ENCODE data around the gene TARDBP. TPM values are rescaled to one million over a fixed set of nuclear protein-coding genes. Genes with fewer than 3 reads are reported as not detected.

Gene TARDBP
- total and polyA plus RNA-seq, 2 experiments from 2014 or later = 102 to 213 TPM

DNA sequence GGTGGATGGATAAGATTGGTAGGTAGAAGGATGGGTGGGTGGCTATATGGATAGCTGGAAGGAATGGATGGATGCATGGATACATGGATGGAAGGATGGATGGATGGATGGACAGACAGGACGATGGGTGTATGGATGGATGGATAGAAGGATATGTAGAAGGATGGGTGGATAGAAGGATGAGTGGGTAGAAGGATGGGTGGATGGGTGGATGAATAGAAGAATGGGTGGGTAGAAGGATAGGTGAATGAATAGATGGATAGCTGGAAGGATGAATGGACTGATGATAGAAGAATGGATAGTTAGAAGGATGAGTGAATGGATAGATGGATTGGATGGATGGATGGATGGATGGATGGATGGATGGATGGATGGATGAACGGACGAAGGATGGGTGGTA lies 29.6 kb downstream of the TARDBP start:
- TF ChIP-seq, protein P1, sequence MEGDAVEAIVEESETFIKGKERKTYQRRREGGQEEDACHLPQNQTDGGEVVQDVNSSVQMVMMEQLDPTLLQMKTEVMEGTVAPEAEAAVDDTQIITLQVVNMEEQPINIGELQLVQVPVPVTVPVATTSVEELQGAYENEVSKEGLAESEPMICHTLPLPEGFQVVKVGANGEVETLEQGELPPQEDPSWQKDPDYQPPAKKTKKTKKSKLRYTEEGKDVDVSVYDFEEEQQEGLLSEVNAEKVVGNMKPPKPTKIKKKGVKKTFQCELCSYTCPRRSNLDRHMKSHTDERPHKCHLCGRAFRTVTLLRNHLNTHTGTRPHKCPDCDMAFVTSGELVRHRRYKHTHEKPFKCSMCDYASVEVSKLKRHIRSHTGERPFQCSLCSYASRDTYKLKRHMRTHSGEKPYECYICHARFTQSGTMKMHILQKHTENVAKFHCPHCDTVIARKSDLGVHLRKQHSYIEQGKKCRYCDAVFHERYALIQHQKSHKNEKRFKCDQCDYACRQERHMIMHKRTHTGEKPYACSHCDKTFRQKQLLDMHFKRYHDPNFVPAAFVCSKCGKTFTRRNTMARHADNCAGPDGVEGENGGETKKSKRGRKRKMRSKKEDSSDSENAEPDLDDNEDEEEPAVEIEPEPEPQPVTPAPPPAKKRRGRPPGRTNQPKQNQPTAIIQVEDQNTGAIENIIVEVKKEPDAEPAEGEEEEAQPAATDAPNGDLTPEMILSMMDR (IDR thresholded peaks at IDR 0.05; ENCODE audit: low read depth, low read length) = no peak
- H3K27me3 ChIP-seq = peaks cover 3% of the 10 kb centered on the region
- H3K4me3 ChIP-seq = no peak overlapping the region
- H3K36me3 ChIP-seq = no peaks in the 10 kb centered on the region
- H3K27ac ChIP-seq = no peak overlapping the region
- no peaks in the 10 kb centered on the region for H3K9me3 ChIP-seq (ENCODE audit: low read depth)
- no peak for DNase-seq (ENCODE audit: low read depth in 1 of 2, low spot score in 1 of 2)
- H3K4me1 ChIP-seq (ENCODE audit: low read depth) = no peaks in the 10 kb centered on the region

DNA sequence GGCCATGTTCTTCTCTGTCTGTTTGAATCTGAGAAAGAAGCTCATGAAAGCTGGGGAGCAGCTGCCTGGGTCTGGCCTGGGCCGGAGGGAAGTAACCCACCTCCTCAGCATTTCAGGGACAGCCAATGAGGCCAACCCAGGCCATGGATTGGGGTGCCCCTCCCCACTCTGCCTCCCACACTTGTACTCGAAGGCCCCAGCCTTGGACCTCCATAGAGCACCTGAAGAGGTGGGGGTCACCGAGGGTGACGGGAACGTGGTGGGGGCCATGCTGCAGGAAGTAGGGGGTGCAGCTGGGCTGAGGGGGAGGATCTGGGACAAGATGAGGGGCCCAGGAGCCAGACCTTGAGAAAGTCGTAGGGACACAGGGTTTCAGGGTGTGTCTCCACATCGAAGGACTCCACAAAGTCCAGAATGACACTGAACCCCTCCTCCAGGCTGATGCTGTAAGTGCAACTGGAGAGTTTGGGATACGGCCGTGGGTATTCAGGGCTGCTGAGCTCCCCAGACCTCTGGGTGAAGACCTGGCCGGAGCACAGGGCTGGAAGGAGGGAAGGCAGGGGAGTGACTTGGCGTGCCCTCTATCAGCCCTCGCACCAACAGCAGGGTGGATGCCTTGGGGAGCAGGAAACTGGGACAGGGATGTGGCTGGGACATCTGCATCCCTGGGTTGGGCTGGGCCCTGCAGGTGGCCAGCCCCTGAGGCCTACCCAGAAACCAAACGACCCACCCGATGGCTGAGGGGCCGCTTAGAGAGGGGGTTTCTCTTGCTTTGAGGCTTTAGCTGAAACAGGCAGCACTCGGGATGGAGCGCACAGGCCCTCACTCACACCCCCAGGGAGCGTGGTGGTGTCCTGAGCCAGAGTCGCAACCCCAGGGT lies 30.8 kb downstream of the TARDBP start:
- DNase-seq (ENCODE audit: low read depth in 1 of 2, low spot score in 1 of 2) = no peak
- TF ChIP-seq, protein P1 (IDR thresholded peaks at IDR 0.05; ENCODE audit: low read depth, low read length) = no peak

DNA sequence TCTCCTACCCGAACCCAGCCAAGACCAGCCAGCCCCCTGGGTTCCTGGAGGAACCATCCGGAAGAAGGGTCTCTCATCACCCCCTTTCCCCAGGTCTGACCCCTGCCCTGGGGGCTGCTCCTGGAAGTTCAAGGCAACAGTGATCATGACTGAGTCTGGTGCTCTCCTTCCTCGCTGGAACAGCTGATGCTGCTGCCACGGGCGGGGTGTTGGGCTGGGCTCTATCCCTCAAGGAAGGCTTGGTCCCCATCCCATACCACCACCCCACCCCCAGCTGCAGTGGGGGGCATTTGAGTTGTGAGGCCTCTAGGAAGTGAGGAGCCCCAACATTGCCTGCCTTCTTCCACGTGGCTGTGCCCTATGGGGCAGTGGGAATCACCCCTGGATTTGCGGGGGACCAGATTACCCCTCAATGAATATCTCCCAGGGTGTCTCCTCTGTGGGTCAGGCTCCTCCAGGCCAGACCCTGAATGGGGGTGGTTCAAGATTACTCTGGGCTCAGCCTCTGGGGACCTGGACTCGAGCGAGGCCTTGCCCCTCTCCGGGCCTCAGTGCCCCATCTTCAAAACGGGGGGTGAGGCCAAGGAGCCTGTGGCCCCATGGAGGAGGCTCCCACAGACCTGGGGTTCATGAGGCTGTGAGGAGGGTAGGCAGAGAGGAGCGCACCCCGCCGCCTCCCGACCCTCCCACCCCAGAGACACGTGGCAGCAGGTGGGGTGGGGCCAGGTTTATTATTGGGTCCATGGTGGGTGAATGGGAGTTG lies 31.8 kb downstream of the TARDBP start:
- H3K36me3 ChIP-seq = no peaks in the 10 kb centered on the region
- TF ChIP-seq, protein P1 (IDR thresholded peaks at IDR 0.05; ENCODE audit: low read depth, low read length) = no peak
- no peaks in the 10 kb centered on the region for H3K9me3 ChIP-seq (ENCODE audit: low read depth)
- no peak overlapping the region for H3K4me3 ChIP-seq
- no peaks in the 10 kb centered on the region for H3K27me3 ChIP-seq
- DNase-seq (ENCODE audit: low read depth in 1 of 2, low spot score in 1 of 2) = no peak
- H3K4me1 ChIP-seq (ENCODE audit: low read depth) = no peaks in the 10 kb centered on the region
- H3K27ac ChIP-seq = no peak overlapping the region

More for the DNA sequence above, 30.8 kb downstream of the TARDBP start:
- H3K9me3 ChIP-seq (ENCODE audit: low read depth) = no peaks in the 10 kb centered on the region
- H3K36me3 ChIP-seq = no peaks in the 10 kb centered on the region
- no peaks in the 10 kb centered on the region for H3K4me1 ChIP-seq (ENCODE audit: low read depth)
- H3K27ac ChIP-seq = no peak overlapping the region
- peaks cover 3% of the 10 kb centered on the region for H3K27me3 ChIP-seq
- no peak overlapping the region for H3K4me3 ChIP-seq

DNA sequence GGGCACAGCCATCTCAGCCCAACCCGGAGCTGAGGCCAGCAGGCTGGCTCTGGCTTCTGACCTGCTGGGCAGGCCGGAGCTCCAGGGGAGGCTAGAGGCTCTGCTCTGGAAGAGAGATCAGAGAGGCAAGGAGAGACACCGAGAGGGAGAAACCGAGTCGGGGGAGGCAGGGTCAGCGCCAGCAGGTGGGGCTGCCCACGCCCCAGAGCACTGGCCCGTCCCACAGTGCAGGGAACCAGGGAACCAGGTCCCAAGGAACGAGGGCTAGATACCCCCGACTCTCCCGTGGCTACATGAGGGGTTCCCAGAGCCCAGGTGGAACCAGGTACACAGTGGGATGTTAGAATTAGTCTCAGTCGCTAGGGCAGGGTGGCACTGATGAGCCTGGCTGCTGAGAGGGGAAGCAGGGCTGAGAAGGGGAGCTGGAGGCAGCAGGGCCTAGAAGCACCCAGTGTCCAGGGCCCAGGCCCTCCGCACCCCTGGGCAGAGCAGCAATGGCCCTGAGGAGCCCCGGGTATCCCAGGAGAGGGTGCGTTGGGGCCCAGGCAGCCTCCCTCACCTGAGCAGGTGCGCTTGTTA lies 32.5 kb downstream of the TARDBP start:
- TF ChIP-seq, protein P1 (IDR thresholded peaks at IDR 0.05; ENCODE audit: low read depth, low read length) = no peak
- Histone ChIP-seq H3K9me3 (ENCODE audit: low read depth) (no peaks in the 10 kb centered on the region), H3K27ac (no peak overlapping the region)

DNA sequence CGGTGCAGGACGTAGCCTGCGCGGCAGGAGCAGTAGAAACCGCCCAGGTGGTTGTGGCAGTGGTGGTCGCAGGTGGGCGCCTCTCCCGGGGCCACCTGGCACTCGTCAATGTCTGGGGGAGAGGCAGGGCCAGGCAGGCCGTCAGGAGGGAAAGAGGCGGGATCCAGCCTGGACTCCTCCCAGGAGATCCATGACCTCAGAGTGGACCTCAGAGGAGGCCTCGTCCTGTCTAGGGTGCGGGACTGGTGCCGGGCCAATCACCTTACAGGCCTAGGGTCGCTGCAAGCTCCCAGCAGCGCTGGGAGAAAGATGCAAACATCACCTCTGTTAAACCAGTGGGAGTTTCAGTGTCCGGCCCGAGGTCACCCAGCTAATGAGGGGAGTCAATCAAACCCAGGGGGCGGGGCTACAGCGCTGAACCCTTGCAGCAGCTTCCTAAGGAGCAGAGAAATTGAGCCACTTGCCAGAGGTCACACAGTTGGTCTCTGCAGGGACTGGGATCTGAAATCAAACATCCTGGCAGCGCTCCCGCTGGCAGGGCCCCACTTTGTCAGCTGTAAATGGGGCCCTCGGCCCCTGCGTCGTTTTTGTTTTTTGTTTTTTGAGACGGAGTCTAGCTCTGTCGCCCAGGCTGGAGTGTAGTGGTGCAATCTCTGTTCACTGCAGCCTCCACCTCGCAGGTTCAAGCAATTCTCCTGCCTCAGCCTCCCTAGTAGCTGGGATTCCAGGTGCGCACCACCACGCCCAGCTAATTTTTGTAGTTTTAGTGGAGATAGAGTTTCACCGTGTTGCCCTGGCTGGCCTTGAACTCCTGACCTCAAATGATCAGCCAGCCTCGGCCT lies 33.2 kb downstream of the TARDBP start:
- TF ChIP-seq, protein P1 (IDR thresholded peaks at IDR 0.05; ENCODE audit: low read depth, low read length) = no peak
- Histone ChIP-seq H3K9me3 (ENCODE audit: low read depth) (no peaks in the 10 kb centered on the region), H3K4me3 (no peak overlapping the region), H3K4me1 (ENCODE audit: low read depth) (no peaks in the 10 kb centered on the region), H3K27ac (no peak overlapping the region), H3K27me3 (no peaks in the 10 kb centered on the region), H3K36me3 (no peaks in the 10 kb centered on the region)
- peak in 1 of 2 donors; percentile 55 for DNase-seq (ENCODE audit: low read depth in 1 of 2, low spot score in 1 of 2)

More for the DNA sequence above, 32.5 kb downstream of the TARDBP start:
- Histone ChIP-seq H3K4me1 (ENCODE audit: low read depth) (no peaks in the 10 kb centered on the region), H3K27me3 (no peaks in the 10 kb centered on the region), H3K36me3 (no peaks in the 10 kb centered on the region), H3K4me3 (no peak overlapping the region)
- no peak for DNase-seq (ENCODE audit: low read depth in 1 of 2, low spot score in 1 of 2)

Data from cardiac muscle cell (in vitro differentiated cells and primary cell).